Gastrocnemius medialis (tissue), 4 donors: ENCODE data around the gene PDPN.

Experiments
- POLR2A ChIP-seq, 2 donors: fragments of 450-650 bp; IDR thresholded peaks; one replicate each; pipeline ENCODE4 v1.6.1; 2017; ENCODE audit warnings: antibody characterized with exemption in 2 of 2, mild to moderate bottlenecking in 2 of 2, moderate library complexity in 2 of 2
- TF ChIP-seq, protein P1 (sequence below), 5 experiments: fragments of 450-650 bp in 3 of 5; fragments of 200-600 bp in 2 of 5; sonication (generic) in 2 of 5; IDR thresholded peaks in 4 of 5; conservative IDR thresholded peaks in 1 of 5; 1 replicate in 4 of 5; 2 replicates in 1 of 5; pipeline ENCODE4 v1.5.1; 2016 to 2019; ENCODE audit warnings: antibody characterized with exemption in 5 of 5, mild to moderate bottlenecking in 3 of 5, moderate library complexity in 3 of 5

DNA sequence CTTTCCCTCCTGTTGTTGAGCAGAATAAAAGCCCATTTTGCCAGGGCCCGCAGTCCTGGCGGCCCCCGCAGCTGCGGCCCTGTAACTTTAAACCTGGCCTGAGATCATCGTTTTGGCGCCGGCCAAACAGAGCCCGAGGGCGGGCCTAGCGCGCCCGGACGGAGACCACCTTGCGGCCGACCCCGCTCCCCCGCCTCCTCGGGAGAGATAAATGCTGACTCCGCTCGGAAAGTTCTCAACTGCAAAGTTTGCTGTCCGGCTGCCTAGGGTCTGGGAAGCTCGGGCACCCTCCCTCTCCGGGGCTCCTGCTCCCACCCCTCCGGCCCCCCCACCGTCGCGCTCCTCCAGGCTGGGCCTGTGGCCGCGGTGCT, at the start of gene PDPN:
- TF ChIP-seq, protein P1, sequence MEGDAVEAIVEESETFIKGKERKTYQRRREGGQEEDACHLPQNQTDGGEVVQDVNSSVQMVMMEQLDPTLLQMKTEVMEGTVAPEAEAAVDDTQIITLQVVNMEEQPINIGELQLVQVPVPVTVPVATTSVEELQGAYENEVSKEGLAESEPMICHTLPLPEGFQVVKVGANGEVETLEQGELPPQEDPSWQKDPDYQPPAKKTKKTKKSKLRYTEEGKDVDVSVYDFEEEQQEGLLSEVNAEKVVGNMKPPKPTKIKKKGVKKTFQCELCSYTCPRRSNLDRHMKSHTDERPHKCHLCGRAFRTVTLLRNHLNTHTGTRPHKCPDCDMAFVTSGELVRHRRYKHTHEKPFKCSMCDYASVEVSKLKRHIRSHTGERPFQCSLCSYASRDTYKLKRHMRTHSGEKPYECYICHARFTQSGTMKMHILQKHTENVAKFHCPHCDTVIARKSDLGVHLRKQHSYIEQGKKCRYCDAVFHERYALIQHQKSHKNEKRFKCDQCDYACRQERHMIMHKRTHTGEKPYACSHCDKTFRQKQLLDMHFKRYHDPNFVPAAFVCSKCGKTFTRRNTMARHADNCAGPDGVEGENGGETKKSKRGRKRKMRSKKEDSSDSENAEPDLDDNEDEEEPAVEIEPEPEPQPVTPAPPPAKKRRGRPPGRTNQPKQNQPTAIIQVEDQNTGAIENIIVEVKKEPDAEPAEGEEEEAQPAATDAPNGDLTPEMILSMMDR (IDR thresholded peaks at IDR 0.05 in 4 of 5, conservative IDR thresholded peaks at IDR 0.05 in 1 of 5), result no peak
- peak; percentile 24 to 74 for TF ChIP-seq POLR2A (IDR thresholded peaks at IDR 0.05)
